ENCODE results near the gene AUTS2. TPM values are rescaled to one million over a fixed set of nuclear protein-coding genes. Genes with fewer than 3 reads are reported as not detected.

Gene AUTS2
- total and polyA plus RNA-seq, 2 experiments from 2014 or later, result 32.0 to 91.0 TPM

GRCh38 chr7:70325509-70326101 is 727.3 kb downstream of the AUTS2 start:
- ATAC-seq (no peak), DNase-seq (ENCODE audit: low spot score) (no peak)
- Mint-ChIP-seq H3K27me3 (ENCODE audit: insufficient read depth, low read depth, poor library complexity) (no peaks in the 10 kb centered on the region), H3K36me3 (ENCODE audit: low read depth) (no peaks in the 10 kb centered on the region), H3K4me1 (no peaks in the 10 kb centered on the region), H3K4me3 (no peak overlapping the region), H3K9me3 (no peaks in the 10 kb centered on the region; the same call in 2 of the 3 replicates), H3K27ac (no peak overlapping the region)
- Histone ChIP-seq H4K20me1 (replicated peaks; ENCODE audit: insufficient read depth) (no peaks in the 10 kb centered on the region), H3K27ac (ENCODE audit: low read depth) (no peak overlapping the region), H3K4me1 (ENCODE audit: insufficient read depth) (no peaks in the 10 kb centered on the region), H3K4me2 (no peak overlapping the region), H3K9me2 (ENCODE audit: insufficient read depth) (no peaks in the 10 kb centered on the region), H3K27me3 (ENCODE audit: insufficient read depth) (no peaks in the 10 kb centered on the region), H3K79me2 (replicated peaks; ENCODE audit: insufficient read depth) (no peaks in the 10 kb centered on the region), H3K36me3 (ENCODE audit: insufficient read depth) (no peaks in the 10 kb centered on the region), H3F3A (replicated peaks; ENCODE audit: low read depth) (no peaks in the 10 kb centered on the region), H2AFZ (no peak overlapping the region), H3K4me3 (no peak overlapping the region)
- TF ChIP-seq ETS1 (IDR thresholded peaks at IDR 0.05), result no peak
- no peak for TF ChIP-seq ZNF331 (CRISPR knock-in tag; IDR thresholded peaks at IDR 0.05; ENCODE audit: low read depth)
- no peak for TF ChIP-seq EZH2 (IDR thresholded peaks at IDR 0.05; ENCODE audit: low read depth, unreplicated experiment)
- no peak for TF ChIP-seq ZNF462 (CRISPR knock-in tag; IDR thresholded peaks at IDR 0.05)
- TF ChIP-seq NANOG (IDR thresholded peaks at IDR 0.05; ENCODE audit: borderline replicate concordance), result no peak
- TF ChIP-seq EZH2phosphoT487 (IDR thresholded peaks at IDR 0.05; ENCODE audit: unreplicated experiment), result no peak
- TF ChIP-seq CREB1 (CRISPR knock-in tag; IDR thresholded peaks at IDR 0.05; ENCODE audit: low read depth), result no peak
- TF ChIP-seq CTCF (conservative IDR thresholded peaks at IDR 0.05; ENCODE audit: low read depth in 2 of 2), result no peak
- TF ChIP-seq POLR2AphosphoS5 (IDR thresholded peaks at IDR 0.05; ENCODE audit: low read depth), result no peak

All from GM23338 (cell line).